ENCODE results near the gene LRRC27.
"Not testable (repeated sequence)": the region's sequence is repeated elsewhere in the genome, so short reads cannot be mapped to it uniquely, and the experiment has no call there.

LRRC27 gene

GRCh38 chr10:132316133-132316532 is 15.9 kb upstream of the LRRC27 start:
- TF ChIP-seq POLR2A (IDR thresholded peaks at IDR 0.05; ENCODE audit: low read depth, low read length): no peak
- no peak for FAIRE-seq
- DNase-seq (ENCODE audit: insufficient read length, low spot score): no peak

DNA sequence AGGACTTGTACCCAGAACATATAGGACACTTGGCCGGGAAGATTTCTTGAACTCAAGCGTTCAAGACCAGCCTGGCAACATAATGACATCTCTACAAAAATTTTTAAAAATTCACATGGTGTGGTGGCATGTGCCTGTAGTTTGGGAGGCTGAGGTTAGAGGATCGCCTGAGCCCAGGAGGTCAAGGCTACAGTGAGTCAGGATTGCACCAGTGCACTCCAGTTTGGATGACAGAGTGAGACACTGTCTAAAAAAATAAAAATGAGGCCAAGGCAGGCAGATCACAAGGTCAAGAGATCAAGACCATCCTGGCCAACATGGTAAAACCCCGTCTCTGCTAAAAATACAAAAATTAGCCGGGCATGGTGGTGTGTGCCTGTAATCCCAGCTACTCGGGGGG is 14.5 kb upstream of the LRRC27 start:
- DNase-seq (ENCODE audit: insufficient read length, low spot score); FAIRE-seq: not testable (repeated sequence)

GRCh38 chr10:132319853-132320653 is 11.9 kb upstream of the LRRC27 start:
- FAIRE-seq (peak; percentile 96), DNase-seq (ENCODE audit: insufficient read length, low spot score) (peak; percentile 60)

GRCh38 chr10:132320654-132321469 is 11.1 kb upstream of the LRRC27 start:
- DNase-seq (ENCODE audit: insufficient read length, low spot score) (no peak), FAIRE-seq (no peak)
- no peak for TF ChIP-seq POLR2A (IDR thresholded peaks at IDR 0.05; ENCODE audit: low read depth, low read length)

More at GRCh38 chr10:132319853-132320653, 11.9 kb upstream of the LRRC27 start:
- TF ChIP-seq POLR2A (IDR thresholded peaks at IDR 0.05; ENCODE audit: low read depth, low read length): no peak

- no peak for TF ChIP-seq POLR2A (IDR thresholded peaks at IDR 0.05; ENCODE audit: low read depth, low read length)
- FAIRE-seq (no peak), DNase-seq (ENCODE audit: insufficient read length, low spot score) (no peak)
These were observed 10.3 kb upstream of the LRRC27 start for GRCh38 chr10:132321726-132322125.

DNA sequence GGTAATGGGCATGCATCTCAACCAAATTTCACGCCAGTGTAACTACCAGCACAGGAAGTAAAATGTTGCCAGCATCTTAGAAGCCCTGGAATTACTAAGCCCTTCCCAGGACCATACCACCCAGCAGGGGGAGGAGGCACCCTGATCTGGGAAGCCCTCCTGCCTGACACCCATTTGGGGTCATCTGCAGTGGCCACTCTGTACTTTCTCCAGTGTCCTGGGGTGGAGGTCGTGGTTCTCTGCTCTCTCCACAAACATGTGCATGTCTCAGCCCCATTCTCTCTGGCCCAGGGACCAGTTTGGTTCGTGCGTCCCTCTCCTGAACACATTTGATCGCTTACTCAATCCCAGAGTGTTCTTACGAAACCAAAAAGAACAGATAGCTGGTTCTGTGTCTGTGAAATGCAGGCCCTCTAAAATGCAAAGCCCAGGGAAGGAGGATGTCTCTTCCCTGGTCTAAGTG is 9.4 kb upstream of the LRRC27 start:
- no peak for TF ChIP-seq POLR2A (IDR thresholded peaks at IDR 0.05; ENCODE audit: low read depth, low read length)
- FAIRE-seq (no peak), DNase-seq (ENCODE audit: insufficient read length, low spot score) (no peak)

- FAIRE-seq (no peak), DNase-seq (ENCODE audit: insufficient read length, low spot score) (no peak)
- no peak for TF ChIP-seq POLR2A (IDR thresholded peaks at IDR 0.05; ENCODE audit: low read depth, low read length)
These were observed 7.8 kb upstream of the LRRC27 start for GRCh38 chr10:132324186-132324585.

DNA sequence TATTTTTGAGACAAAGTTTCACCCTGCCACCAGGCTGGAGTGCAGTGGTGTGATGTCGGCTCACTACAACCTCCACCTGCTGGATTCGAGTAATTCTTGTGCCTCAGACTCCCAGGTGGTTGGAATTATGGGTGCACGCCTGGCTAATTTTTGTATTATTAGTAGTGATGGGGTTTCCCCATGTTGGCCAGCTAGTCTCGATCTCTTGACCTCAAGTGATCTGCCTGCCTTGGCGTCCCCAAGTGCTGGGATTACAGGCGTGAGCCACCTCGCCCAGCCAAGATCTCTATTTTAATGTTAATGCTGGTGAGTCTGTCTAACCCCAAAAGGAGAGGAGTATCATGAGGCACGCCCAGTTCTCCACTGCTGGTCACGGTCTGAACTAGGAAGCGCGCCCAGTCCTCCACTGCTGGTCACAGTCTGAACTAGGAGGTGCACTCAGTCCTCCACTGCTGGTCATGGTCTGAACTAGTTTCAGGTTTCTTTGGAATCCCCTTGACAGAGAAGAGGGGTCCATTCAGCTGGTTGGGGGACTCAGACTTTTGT is 5.6 kb upstream of the LRRC27 start:
- no peak for TF ChIP-seq POLR2A (IDR thresholded peaks at IDR 0.05; ENCODE audit: low read depth, low read length)
- FAIRE-seq (no peak), DNase-seq (ENCODE audit: insufficient read length, low spot score) (no peak)

DNA sequence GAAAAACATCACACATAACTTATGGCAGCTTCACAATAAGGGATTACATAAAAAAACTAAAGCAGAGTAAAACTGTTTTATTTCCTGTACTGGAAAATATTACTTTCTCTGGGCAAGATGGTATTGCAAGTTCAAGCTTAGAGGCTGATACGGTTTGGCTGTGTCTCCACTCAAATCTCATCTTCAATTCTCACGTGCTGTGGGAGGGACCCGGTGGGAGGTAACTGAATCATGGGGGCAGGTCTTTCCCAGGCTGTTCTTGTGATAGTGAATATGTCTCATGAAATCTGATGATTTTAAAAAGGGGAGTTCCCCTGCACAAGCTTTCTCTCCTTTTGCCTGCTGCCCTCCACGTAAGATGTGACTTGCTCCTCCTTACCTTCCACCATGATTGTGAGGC is 5.1 kb upstream of the LRRC27 start:
- no peak for TF ChIP-seq POLR2A (IDR thresholded peaks at IDR 0.05; ENCODE audit: low read depth, low read length)

GRCh38 chr10:132328106-132328505 is 3.9 kb upstream of the LRRC27 start:
- FAIRE-seq: no peak
- no peak for TF ChIP-seq POLR2A (IDR thresholded peaks at IDR 0.05; ENCODE audit: low read depth, low read length)
- DNase-seq (ENCODE audit: insufficient read length, low spot score): no peak

More for the DNA sequence above, 5.1 kb upstream of the LRRC27 start:
- DNase-seq (ENCODE audit: insufficient read length, low spot score): no peak
- no peak for FAIRE-seq

DNA sequence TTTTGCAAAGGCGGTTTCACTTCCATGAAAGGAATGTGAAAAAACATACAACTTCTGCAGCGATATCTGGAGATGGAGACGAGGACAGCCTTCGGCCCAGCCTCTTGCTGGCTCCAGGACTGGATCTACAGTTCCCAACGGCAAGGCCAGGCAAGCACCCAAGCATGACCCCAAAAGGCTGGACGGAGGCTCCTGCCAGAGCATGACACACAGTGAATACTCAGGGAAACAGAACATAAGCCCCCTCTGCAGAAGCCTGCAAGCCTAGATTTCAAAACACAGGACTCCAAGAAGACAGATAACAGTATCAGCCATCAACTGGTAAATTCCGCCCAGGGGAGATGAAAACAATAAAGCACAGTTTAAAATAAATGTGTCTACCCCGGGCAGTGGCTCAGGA is 3.3 kb upstream of the LRRC27 start:
- no peak for FAIRE-seq
- no peak for TF ChIP-seq POLR2A (IDR thresholded peaks at IDR 0.05; ENCODE audit: low read depth, low read length)
- DNase-seq (ENCODE audit: insufficient read length, low spot score): no peak

- TF ChIP-seq POLR2A (IDR thresholded peaks at IDR 0.05; ENCODE audit: low read depth, low read length): no peak
- DNase-seq (ENCODE audit: insufficient read length, low spot score) (peak; percentile 61), FAIRE-seq (peak; percentile 81)
These were observed 2.2 kb upstream of the LRRC27 start for GRCh38 chr10:132329565-132330485.

- TF ChIP-seq POLR2A (IDR thresholded peaks at IDR 0.05; ENCODE audit: low read depth, low read length): no peak
- DNase-seq (ENCODE audit: insufficient read length, low spot score) (no peak), FAIRE-seq (no peak)
These were observed 1.5 kb upstream of the LRRC27 start for GRCh38 chr10:132330486-132330833.

DNA sequence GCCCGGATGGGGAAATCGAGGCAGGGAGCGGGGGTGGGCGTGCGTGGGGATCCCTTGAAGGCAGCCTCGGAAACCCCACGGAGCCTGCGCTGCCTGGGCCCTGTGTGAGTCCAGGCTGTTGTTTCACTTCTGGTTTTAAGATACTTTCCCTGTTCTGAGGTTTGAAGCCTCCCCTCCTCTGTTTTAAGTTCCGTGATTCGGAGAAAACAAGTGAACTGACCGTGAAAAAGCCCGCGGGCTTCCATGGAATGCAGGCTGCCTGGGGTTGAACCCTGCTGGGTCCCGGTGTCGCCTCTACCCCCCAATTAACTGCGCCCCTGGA is 401 bp downstream of the LRRC27 start:
- no peak for FAIRE-seq
- no peak for TF ChIP-seq POLR2A (IDR thresholded peaks at IDR 0.05; ENCODE audit: low read depth, low read length)
- no peak for DNase-seq (ENCODE audit: insufficient read length, low spot score)
